Measurements from ENCODE around the gene ARAP2.
"Not testable (repeated sequence)": the region's sequence is repeated elsewhere in the genome, so short reads cannot be mapped to it uniquely, and the experiment has no call there.

ARAP2 gene

GRCh38 chr4:36183665-36184393 lies 60.5 kb downstream of the ARAP2 start:
- no peak for DNase-seq

GRCh38 chr4:36183232-36183631 lies 61.1 kb downstream of the ARAP2 start:
- DNase-seq = no peak

- DNase-seq = not testable (repeated sequence)
These were observed 62.0 kb downstream of the ARAP2 start for GRCh38 chr4:36182315-36182714.

GRCh38 chr4:36180206-36180605 lies 64.1 kb downstream of the ARAP2 start:
- DNase-seq = no peak

- DNase-seq = no peak
These were observed 65.8 kb downstream of the ARAP2 start for GRCh38 chr4:36178484-36178883.

- no peak for DNase-seq
These were observed 66.4 kb downstream of the ARAP2 start for GRCh38 chr4:36177946-36178345.

GRCh38 chr4:36174570-36174969 lies 69.7 kb downstream of the ARAP2 start:
- DNase-seq = no peak

GRCh38 chr4:36173905-36174304 lies 70.4 kb downstream of the ARAP2 start:
- no peak for DNase-seq

GRCh38 chr4:36172656-36173055 lies 71.7 kb downstream of the ARAP2 start:
- DNase-seq = no peak

- DNase-seq = no peak
These were observed 76.0 kb downstream of the ARAP2 start for GRCh38 chr4:36168127-36168878.

- no peak for DNase-seq
These were observed 78.7 kb downstream of the ARAP2 start for GRCh38 chr4:36165631-36166005.

GRCh38 chr4:36164900-36165630 lies 79.2 kb downstream of the ARAP2 start:
- DNase-seq = no peak

- DNase-seq = no peak
These were observed 81.1 kb downstream of the ARAP2 start for GRCh38 chr4:36163198-36163597.

GRCh38 chr4:36159208-36159607 lies 85.1 kb downstream of the ARAP2 start:
- DNase-seq = no peak

- DNase-seq = no peak
These were observed 91.6 kb downstream of the ARAP2 start for GRCh38 chr4:36152735-36153134.

- no peak for DNase-seq
These were observed 101.8 kb downstream of the ARAP2 start for GRCh38 chr4:36142504-36142903.

- no peak for DNase-seq
These were observed 103.1 kb downstream of the ARAP2 start for GRCh38 chr4:36141186-36141585.

GRCh38 chr4:36140421-36140820 lies 103.9 kb downstream of the ARAP2 start:
- no peak for DNase-seq

- DNase-seq = no peak
These were observed 106.1 kb downstream of the ARAP2 start for GRCh38 chr4:36138220-36138619.

- DNase-seq = no peak
These were observed 107.0 kb downstream of the ARAP2 start for GRCh38 chr4:36137336-36137735.

GRCh38 chr4:36133658-36134057 lies 110.7 kb downstream of the ARAP2 start:
- DNase-seq = no peak

GRCh38 chr4:36133086-36133485 lies 111.2 kb downstream of the ARAP2 start:
- DNase-seq = no peak

GRCh38 chr4:36130641-36131040 lies 113.7 kb downstream of the ARAP2 start:
- DNase-seq = no peak

GRCh38 chr4:36128689-36129088 lies 115.6 kb downstream of the ARAP2 start:
- no peak for DNase-seq
